ENCODE data around the gene AP2A2.

- TF ChIP-seq CTCF (IDR thresholded peaks at IDR 0.05; ENCODE audit: low read depth, low read length, poor library complexity, severe bottlenecking) (no peak), EZH2phosphoT487 (IDR thresholded peaks at IDR 0.05; ENCODE audit: borderline replicate concordance, low read length) (no peak)
Observed at GRCh38 chr11:923691-924405, 1.8 kb upstream of the AP2A2 start.
